RCC 7860 (cell line): Measurements from ENCODE around the gene TNNC2.
"Not testable (repeated sequence)": the region's sequence is repeated elsewhere in the genome, so short reads cannot be mapped to it uniquely, and the experiment has no call there.

Experiments used
- DNase-seq: peaks from one replicate; pipeline ENCODE4 v3.0.0-alpha.2; 2015; ENCODE audit warnings: low spot score
- FAIRE-seq: peaks from 2 replicates; lab custom pipeline; 2012; peaks lifted over from hg19 to GRCh38; lab: Jason Lieb, UNC

The TNNC2 gene

DNA sequence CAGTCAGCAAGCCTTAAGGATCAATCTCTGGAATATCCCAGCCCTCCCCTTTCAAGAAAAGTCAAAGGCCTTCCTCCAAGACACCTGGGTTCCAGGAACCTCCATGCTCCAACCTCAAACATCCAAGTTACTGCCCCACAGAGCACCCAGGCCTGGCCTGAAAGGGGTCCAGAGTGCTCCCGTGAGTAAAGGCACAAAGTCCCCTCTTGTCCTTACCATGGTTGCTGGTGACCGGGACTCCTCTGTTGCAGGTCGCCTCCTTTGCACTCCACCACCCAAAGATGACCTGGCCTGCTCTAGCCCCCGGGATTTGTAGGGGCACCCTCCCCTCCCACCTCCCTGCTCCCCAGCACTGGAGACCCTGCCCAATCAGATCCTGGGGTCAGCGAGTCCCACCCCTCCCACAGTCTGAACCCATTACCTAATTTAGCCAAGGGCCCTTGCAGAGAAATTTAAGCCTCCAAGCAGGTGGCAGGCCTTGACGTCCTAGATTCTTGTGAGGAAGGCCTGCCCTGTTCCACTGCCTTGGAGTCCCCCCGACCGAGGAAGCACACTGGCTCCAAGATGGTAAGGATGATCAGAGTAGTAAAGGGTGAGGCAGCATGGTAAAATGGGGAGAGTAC lies at the start of gene TNNC2:
Gene TNNC2, minus strand, starts transcription at position 283 of the 623 bp plus-strand sequence. Its CDS starts 64 bp downstream, at position 219.
- FAIRE-seq, result no peak
- no peak for DNase-seq

DNA sequence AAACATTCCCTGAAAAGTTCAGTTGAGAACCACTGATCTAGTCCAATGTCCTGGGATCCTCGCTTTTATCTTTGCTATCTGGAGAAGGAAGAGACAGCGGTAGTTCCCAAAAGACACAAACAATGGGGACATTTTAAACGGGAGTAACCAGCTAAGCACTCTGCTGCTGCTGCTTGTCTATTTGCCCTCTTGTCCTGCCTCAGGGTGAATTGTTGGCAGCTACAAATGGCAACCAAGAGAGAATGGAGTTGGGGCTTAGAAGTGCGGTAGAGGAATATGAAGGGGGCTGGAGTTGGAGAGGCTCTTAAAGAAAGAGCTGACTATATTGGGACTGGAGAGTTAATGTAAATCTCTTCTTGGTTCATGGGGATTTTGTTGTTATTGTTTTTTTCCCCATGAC lies 47.5 kb upstream of the TNNC2 start:
- FAIRE-seq, result no peak
- DNase-seq, result no peak

DNA sequence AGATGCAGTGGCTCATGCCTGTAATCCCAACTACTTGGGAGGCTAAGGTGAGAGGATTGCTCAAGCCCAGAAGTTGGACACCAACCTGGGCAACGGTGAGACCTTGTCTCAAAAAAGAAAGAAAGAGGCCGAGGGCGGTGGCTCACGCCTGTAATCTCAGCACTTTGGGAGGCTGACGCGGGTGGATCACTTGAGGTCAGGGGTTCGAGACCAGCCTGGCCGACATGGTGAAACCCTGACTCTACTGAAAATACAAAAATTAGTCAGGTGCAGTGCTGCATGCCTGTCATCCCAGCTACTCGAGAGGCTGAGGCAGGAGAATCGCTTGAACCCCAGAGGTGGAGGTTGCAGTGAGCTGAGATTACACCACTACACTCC lies 47.0 kb upstream of the TNNC2 start:
- DNase-seq, FAIRE-seq: not testable (repeated sequence)

DNA sequence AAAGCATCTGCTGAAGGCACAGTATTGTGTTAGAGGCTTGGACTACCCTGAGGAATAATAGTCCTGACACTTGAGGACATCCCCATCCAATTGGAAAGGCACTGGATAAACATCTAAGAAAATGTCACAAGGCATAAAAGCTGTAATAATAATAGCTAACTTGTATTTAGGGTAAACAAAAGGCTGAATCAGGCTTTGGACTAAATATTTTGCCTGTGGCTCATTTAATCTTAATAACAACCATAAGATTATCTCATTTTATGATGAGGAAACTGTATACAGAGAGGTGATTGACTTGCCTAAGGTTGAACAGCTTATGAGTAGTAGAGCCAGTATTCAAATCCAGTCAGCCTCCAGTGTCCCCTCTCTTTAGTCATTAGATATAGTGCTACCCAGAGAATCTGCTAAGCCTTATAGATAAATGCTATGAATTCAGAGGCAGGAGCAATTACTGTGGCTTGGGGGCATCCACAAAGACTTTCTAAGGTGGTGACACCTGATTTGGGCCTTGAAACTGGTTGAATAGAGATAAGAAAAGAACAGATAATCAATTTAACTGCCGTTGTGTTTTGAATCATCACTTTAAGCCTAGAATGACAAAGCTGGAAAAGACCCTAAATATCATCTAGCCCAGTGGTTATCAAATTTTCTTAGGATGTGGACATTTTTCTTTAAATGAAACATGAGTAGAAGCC lies 46.4 kb upstream of the TNNC2 start:
- no peak for FAIRE-seq
- DNase-seq, result no peak

DNA sequence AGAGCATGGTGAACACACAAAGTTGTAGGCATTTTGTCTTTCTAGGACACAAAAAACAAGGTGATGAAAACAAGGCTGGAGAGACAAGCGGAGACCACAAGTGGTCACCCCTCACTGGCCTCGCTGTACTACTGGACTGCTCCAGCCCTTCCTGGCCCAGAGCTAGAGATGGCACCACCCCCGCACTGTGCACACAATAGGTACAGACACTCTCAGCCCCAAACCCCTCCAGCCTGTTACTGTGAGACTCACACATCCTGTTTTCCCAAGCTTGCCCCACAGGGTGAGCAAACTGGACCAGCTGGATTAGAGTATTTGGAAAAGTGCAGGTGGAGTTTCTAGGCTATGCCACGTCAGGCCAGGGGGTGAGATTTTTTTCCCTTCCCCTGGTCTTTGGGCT lies 45.5 kb upstream of the TNNC2 start:
- DNase-seq, result no peak
- FAIRE-seq, result no peak

DNA sequence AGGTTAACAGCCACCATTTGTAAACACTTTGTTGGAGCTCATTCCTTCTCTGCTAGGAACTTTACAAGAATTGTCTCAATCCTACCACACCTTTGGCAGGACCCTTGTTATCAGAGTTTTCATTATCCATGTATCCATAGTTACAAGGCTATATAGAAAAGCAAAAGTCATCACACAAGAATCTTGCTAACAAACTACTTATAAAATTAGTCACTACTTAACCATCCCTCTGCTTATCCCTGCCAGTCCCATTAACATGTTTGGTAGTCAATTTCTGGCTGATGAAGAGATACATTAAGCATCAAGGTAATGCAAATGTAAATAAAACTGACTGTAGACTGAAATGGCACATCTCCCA lies 40.7 kb upstream of the TNNC2 start:
- no peak for FAIRE-seq
- peak; percentile 48 for DNase-seq

DNA sequence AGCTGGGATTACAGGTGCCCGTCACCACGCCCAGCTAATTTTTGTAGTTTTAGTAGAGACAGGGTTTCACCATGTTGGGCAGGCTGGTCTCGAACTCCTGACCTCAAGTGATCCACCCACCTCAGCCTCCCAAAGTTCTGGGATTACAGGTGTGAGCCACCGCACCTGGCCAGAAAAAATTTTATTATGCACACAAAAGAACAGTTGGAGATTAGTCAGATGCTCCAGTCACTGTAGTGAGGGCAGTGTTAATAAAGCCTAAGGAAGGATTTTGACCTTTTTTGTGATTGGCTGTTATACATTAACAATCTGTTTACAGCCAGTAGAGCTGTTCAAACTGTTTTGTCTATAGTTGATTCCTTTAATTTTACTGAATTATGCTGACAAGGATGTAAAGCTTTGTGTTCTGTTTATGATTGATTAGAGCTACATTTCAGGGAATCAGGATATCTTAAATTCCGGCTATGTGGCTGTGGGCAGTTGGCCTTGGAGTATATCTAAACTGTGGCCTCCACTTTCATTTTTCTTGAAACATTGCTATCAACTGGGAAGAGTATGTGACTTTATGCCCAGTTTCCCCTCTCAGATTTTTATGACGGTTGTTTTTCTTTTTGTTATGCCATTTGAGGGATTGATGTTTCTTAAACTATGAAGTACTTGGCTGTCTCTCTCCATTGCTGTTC lies 40.2 kb upstream of the TNNC2 start:
- FAIRE-seq (no peak), DNase-seq (no peak)

DNA sequence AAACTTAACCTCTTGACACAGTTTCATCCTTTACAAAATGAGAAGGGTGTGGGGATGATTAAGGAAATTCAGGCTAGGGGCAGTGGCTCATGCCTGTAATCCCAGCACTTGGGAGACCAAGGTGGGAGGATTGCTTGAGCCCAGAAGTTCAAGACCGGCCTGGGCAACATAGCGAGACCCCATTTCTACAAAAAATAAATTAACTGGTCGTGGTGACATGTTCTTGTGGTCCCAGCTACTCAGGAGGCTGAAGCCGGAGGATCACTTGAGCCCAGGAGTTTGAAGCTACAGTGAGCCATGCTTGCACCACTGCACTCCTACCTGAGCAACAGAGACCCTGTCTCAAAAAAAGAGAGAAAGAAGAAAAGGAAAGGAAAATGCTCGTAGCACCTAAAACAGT lies 39.3 kb upstream of the TNNC2 start:
- DNase-seq (no peak), FAIRE-seq (no peak)

DNA sequence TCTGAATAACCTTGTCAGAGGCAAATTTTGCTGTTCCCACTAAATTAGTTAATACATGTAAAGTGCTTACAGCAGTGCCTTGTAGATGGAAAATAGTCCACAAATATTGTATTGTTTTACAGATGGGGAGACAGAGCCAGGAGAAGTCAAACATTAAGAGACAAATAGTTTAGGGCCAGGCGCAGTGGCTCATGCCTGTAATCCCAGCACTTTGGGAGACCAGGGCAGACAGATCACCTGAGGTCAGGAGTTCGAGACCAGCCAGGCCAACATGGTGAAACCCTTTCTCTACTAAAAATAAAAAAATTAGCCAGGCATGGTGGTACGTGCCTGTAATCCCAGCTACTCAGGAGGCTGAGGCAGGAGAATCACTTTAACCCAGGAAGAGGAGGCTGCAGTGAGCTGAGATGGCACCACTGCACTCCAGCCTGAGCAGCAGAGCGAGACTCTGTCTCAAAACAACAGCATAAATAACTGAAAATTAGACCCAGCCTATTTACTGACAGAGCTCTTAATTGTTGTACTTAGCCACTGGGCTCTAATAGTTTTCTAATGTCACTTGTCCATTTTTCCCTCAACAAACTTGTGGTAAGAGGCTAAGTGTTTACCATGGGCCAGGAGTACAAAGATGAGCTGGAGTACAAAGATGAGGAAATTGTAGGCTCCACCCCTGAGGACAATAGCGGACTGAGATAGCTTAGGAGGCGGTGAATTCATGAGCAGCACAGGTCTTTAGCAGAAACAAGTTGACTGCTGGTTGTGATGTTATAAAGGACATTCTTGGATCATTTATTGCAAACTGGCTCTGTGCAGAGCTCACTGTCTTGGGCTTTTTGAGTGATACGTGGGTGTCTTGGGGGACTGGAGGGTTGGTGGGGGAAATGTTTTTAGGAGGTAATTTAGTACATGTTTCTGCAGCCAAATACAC lies 36.7 kb upstream of the TNNC2 start:
- FAIRE-seq (no peak), DNase-seq (no peak)

DNA sequence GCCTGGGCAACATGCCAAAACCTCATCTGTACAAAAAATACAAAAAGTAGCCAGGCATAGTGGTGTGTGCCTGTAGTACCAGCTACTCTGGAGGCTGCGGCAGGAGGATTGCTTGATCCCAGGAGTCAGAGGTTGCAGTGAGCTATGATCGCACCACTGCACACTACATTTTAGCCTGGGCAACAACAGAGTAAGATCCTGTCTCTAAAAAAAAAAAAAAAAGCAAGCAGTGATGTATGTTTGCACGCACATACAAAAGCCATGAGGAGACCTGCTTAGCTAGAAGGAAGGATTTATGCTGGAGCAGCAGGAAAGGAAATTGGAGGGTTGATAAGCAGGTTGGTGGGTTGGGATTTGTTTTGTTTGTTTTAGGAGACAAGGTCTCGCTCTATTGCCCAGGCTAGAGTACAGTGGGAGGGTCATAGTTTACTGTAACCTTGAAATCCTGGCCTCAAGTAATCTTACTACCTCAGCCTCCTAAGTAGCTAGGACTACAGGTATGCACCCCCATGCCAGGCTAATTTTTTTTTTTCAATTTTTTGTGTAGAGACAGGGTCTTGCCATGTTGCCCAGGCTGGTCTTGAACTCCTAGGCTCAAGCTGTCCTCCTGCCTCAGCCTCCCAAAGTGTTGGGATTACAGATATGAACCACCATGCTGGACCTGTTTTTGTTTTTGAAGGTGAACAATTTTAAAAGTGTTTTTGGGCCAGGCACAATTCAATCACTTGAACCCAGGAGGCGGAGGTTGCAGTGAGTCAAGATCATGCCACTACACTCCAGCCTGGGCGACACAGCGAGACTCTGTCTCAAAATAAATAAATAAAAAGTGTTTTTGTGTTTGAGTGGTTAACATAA lies 34.3 kb upstream of the TNNC2 start:
- DNase-seq (peak; percentile 26), FAIRE-seq (no peak)

DNA sequence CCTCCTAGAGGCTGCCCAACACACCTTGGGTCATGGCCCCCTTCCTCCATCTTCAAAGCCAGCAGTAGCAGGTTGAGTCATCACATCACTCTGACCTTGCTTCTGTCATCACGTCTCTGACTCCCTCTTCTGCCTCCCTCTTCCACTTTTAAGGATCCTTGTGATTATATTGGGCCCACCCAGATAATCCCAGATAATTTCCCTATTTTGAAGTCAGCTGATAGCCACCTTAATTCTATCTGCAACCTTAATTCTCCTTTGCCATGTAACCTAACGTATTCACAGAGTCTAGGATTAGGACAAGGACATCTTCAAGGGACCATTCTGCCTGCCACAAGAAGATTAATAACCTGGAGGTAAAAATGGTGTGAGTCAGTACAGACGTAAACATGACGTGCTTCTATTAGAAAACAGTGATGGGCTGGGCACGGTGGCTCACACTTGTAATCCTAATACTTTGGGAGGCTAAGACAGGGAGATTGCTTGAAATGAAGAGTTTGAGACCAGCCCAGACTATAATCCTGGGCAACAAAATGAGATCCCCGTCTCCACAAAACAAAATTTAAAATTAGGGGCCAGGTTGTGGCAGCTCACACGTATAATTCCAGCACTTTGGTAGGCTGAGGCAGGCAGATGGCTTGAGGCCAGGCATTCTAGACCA lies 33.6 kb upstream of the TNNC2 start:
- DNase-seq (no peak), FAIRE-seq (no peak)

DNA sequence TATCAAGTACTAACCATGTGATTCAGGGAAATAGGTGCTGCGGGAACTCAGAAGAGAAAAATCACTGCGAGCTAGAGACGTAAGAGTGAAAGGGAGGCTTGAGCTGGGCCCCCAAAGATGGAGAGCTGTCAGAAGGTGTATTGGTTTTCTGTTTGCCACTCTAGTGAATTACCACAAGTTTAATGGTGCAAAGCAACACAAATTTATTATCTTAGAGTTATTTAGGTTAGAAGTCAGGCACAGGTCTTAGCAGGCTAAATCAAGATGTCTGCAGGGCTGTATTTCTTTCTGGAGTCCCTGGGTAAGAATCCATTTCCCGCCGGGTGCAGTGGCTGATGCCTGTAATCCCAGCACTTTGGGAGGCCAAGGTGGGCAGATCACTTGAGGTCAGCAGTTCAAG lies 32.8 kb upstream of the TNNC2 start:
- no peak for FAIRE-seq
- no peak for DNase-seq

DNA sequence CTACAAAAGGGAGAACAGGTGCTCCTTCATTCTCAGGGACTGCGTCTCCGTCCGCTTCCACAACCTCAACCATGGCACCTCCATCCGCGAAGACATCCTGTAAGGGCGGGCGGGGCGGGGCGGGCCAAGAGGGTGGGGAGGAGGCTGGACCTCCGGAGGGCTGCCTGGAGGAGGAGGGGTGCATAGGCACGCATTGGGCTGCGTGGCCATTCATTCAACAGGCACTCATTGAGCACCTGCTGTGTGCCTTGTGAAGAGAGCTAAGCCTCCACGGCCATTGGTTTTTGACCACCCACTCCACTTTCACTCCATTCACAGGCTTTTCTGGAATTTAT lies 30.7 kb upstream of the TNNC2 start:
- no peak for DNase-seq
- FAIRE-seq, result no peak

DNA sequence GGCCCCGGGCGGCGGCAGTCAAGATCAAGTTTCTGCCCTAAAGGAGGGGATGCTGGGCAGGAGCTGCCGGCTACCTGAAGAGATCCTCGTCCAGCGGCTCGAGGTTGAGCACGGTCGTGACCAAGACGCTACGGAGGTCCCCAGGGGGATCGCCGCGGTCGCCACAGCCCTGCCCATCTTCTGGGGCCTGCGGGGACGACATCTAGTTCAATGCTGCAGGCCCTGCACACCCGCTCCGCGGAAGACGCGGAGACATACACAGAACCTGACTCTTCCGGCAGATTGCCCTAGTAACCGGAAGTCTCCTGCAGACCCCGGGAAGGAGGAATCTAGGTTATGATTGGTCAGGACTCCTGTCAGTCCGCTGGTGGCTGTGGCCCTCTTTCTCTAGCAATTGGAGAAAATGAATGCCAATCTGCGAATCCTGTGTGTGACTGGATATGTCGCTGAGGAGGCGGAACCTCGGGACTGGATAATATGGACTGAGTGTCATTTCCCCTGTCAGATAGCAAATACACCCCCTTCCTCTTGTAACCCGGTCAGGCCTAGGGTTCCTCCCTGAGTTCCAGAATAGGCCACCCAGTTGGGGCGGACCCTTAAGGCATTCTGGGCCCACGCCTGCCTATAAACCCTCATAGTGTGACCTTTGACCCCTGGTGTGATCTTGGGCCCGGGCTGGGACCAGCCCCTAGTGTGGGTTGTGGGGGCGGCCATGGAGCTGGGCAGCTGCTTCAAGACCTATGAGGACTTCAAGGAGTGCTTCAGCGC lies 30.2 kb upstream of the TNNC2 start, which contains the start of the genes ACOT8 and ZSWIM3:
Gene ACOT8, minus strand, starts transcription at position 279 of the 768 bp plus-strand sequence. Its CDS starts 77 bp downstream, at position 202.
Gene ZSWIM3, plus strand, starts transcription at position 501 of the 768 bp plus-strand sequence. Its CDS starts 212 bp downstream, at position 713.
- peak; percentile 100 for DNase-seq
- FAIRE-seq, result peak; percentile 83

DNA sequence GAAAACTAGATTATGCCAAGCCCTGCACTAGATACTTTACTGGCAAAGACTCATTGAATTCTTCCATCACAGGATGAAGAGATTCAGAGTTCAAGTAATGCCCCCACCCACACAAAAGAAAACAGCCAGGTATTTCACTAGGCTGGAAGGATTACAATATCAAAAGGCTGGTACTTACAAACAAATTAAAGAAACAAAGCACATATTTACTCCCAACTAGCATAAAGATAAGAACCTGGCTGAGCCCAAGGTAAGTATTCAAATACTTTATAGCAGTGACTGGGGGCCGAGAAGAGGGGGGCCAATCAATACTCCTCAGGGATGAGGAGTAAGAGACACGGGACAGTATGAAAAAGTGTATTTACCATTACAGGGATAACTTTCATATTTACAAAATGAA lies 26.4 kb upstream of the TNNC2 start:
- FAIRE-seq (no peak), DNase-seq (no peak)

DNA sequence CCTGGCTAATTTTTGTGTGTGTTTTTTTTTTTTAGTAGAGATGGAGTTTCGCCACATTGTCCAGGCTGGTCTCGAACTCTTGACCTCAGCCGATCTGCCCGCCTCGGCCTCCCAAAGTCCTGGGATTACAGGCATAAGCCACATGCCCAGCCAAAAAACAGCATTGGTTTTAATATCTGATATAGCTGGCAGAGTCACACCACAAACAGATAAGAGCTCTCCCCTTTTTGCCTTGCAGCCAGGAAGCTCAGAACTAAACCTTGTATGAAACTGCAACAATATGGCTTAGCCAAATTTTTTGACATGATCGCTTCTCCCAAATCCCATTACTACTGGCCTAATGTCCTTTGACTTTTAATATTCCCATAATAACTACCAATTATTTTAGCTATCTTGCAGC lies 25.2 kb upstream of the TNNC2 start:
- no peak for FAIRE-seq
- no peak for DNase-seq

DNA sequence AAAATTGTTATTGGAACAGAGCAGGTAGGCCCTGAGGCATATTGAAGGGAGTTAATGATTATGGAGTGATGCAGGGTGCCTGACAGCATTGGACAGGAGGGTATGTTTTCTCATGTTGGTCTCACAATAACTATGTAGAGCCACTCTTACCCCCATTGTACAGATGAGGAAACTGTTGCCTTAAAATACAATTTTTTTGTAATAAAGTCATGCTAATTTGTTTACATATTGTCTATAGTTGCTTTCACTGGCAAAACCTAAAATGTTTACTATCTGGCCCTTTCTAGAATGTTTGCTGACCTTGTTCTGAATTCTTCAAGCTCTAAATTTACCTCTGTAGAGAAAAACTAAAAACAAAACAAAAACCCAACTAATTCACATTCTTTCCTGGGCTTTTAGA lies 24.4 kb upstream of the TNNC2 start:
- FAIRE-seq (no peak), DNase-seq (no peak)

DNA sequence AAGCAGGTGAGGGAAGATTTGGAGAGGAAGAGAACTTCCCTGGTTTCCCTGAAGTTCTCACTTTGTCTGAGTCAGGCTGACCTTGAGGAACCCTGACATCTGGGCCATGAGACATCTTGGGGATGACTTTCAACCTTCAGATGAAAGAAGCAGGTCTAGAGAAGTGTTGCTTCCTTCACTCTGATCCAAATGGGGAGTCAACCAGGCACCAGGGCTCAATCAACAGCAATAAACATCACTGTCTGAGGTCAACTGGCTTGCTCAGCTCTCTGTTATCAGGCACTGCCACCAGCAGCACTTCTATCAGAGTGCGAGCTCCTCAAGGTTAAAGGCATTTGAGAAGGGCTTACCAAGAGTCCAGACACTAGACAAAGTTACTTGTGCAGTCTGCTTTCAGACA lies 23.8 kb upstream of the TNNC2 start:
- DNase-seq (no peak), FAIRE-seq (no peak)

DNA sequence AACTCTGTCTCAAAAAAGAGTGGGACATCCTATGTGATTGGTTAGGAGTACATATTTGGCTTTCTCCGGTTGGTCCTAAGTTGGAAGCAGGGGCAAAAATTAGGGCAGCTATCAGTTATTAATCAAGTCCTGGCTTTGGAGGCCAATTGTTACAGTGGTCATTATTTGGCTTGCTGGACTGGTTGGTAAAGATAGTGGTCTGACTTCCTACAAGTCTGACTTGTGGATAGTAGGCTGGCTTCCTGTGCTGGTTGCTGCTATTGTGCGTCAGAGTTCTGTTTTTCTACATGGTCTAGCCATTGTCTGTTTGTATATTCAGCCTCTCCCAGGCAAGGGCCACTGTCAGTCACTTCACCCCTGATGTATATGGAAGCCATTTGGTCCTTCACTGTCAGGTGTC lies 23.1 kb upstream of the TNNC2 start:
- no peak for FAIRE-seq

More for the DNA sequence above, 23.1 kb upstream of the TNNC2 start:
- DNase-seq, result no peak
